GM12891 (cell line): Measurements from ENCODE around the gene AMBRA1.

Experiments used
- POLR2A ChIP-seq: IDR thresholded peaks from 2 replicates; pipeline ENCODE4 v1.6.1; 2011; ENCODE audit warnings: low read depth, low read length, control low read depth
- POLR2AphosphoS5 ChIP-seq: IDR thresholded peaks from 2 replicates; pipeline ENCODE4 v1.6.1; 2011; ENCODE audit warnings: low read depth, low read length, control low read depth

GRCh38 chr11:46564459-46564858 is 29.4 kb downstream of the AMBRA1 start:
- no peak for TF ChIP-seq POLR2A
- TF ChIP-seq POLR2AphosphoS5 = no peak
